Gastroesophageal sphincter (tissue), 4 donors: ENCODE results near the gene SPO11. TPM values are rescaled to one million over a fixed set of nuclear protein-coding genes. Genes with fewer than 3 reads are reported as not detected.

ENCODE experiments used
- ATAC-seq: fragments of 150-250 bp; one replicate; pipeline ENCODE4 v1.9.1; 2016; ENCODE audit warnings: mild to moderate bottlenecking, moderate library complexity
- H3K27ac ChIP-seq, 4 donors: fragments of 200-600 bp; sonication (generic) in 3 of 4; 1 replicate in 3 of 4; 2 replicates in 1 of 4; pipeline ENCODE4 v1.5.1; 2016 to 2019
- H3K27me3 ChIP-seq: fragments of 200-600 bp; sonication (generic); one replicate; pipeline ENCODE4 v1.5.1; 2019
- H3K36me3 ChIP-seq, 2 donors: fragments of 200-600 bp; sonication (generic); one replicate each; pipeline ENCODE4 v1.5.1; 2019; ENCODE audit warnings: control low read depth in 1 of 2
- H3K4me1 ChIP-seq, 3 donors: fragments of 200-600 bp; sonication (generic); 1 replicate in 2 of 3; 2 replicates in 1 of 3; pipeline ENCODE4 v1.5.1; 2016 to 2019; ENCODE audit warnings: control low read depth in 2 of 3
- H3K4me3 ChIP-seq, 2 donors: fragments of 200-600 bp; sonication (generic); one replicate each; pipeline ENCODE4 v1.5.1; 2019; ENCODE audit warnings: mild to moderate bottlenecking in 1 of 2, moderate library complexity in 1 of 2
- H3K9me3 ChIP-seq, 3 donors: fragments of 200-600 bp; sonication (generic); one replicate each; pipeline ENCODE4 v1.5.1; 2017 to 2019; ENCODE audit warnings: control low read depth in 2 of 3
- CTCF ChIP-seq, 4 experiments: fragments of 200-600 bp in 2 of 4; fragments of 450-650 bp in 2 of 4; sonication (generic) in 1 of 4; IDR thresholded peaks; one replicate each; pipeline ENCODE4 v1.5.1; 2017 to 2019; ENCODE audit warnings: antibody characterized with exemption in 4 of 4, mild to moderate bottlenecking in 2 of 4, moderate library complexity in 2 of 4
- EP300 ChIP-seq: sonication (generic); formaldehyde crosslinking; IDR thresholded peaks from one replicate; pipeline ENCODE4 v1.6.1; 2017; ENCODE audit warnings: antibody characterized with exemption, mild to moderate bottlenecking
- POLR2A ChIP-seq, 2 donors: fragments of 450-650 bp; IDR thresholded peaks; one replicate each; pipeline ENCODE4 v1.6.1; 2017; ENCODE audit warnings: antibody characterized with exemption in 2 of 2, mild to moderate bottlenecking in 2 of 2, moderate library complexity in 1 of 2
- POLR2AphosphoS5 ChIP-seq: sonication (generic); formaldehyde crosslinking; IDR thresholded peaks from one replicate; pipeline ENCODE4 v1.6.1; 2017; ENCODE audit warnings: antibody characterized with exemption
- WGBS, 2 donors: methylation state at CpG; one replicate each; pipeline ENCODE4 v1.1.5; 2018; ENCODE audit warnings: low coverage in 1 of 2; 5-methylcytosine and 5-hydroxymethylcytosine counted together
- total RNA-seq, 4 donors: library from RNA; depleted of rRNA; stranded (reverse); fragments of >200 nt; gene quantifications; one replicate each; pipeline ENCODE4 v1.1.0, GENCODE V29; 2016

Gene SPO11
- total RNA-seq, 4 donors from 2014 or later: not detected

- Histone ChIP-seq H3K27me3 (peaks cover 43% of the 10 kb centered on the region), H3K4me1 (peaks cover 0 to 13% (median 0%) of the 10 kb centered on the region in 3 donors), H3K27ac (no peak overlapping the region), H3K36me3 (no peaks in the 10 kb centered on the region), H3K4me3 (no peak overlapping the region), H3K9me3 (no peaks in the 10 kb centered on the region)
- ATAC-seq: peak; percentile 50
- TF ChIP-seq POLR2AphosphoS5 (no peak), EP300 (no peak), POLR2A (IDR thresholded peaks at IDR 0.05) (no peak), CTCF (IDR thresholded peaks at IDR 0.05) (no peak)
- 51 to 57% methylated on average over 8 of the region's 8 CpGs for WGBS, 2 donors
Measured at GRCh38 chr20:57330998-57331397, 1.4 kb downstream of the SPO11 start.

GRCh38 chr20:57332105-57333089, 2.8 kb downstream of the SPO11 start:
- no peak for ATAC-seq
- H3K27ac ChIP-seq: no peak overlapping the region
- H3K4me1 ChIP-seq: peaks cover 0 to 13% (median 0%) of the 10 kb centered on the region in 3 donors
- H3K36me3 ChIP-seq: no peaks in the 10 kb centered on the region
- no peaks in the 10 kb centered on the region for H3K9me3 ChIP-seq
- no peak overlapping the region for H3K4me3 ChIP-seq
- 20 to 43% methylated on average over 1 of the region's 1 CpG for WGBS, 2 donors
- peaks cover 57% of the 10 kb centered on the region for H3K27me3 ChIP-seq
- TF ChIP-seq EP300 (no peak), CTCF (IDR thresholded peaks at IDR 0.05) (no peak), POLR2AphosphoS5 (no peak), POLR2A (IDR thresholded peaks at IDR 0.05) (no peak)

- Histone ChIP-seq H3K4me1 (peaks cover 0 to 13% (median 0%) of the 10 kb centered on the region in 3 donors), H3K36me3 (no peaks in the 10 kb centered on the region), H3K27ac (no peak overlapping the region), H3K4me3 (no peak overlapping the region), H3K9me3 (no peaks in the 10 kb centered on the region), H3K27me3 (peaks cover 69% of the 10 kb centered on the region)
- no peak for TF ChIP-seq EP300
- TF ChIP-seq POLR2A (IDR thresholded peaks at IDR 0.05): no peak
- TF ChIP-seq POLR2AphosphoS5: no peak
- no peak for TF ChIP-seq CTCF (IDR thresholded peaks at IDR 0.05)
- ATAC-seq: no peak
- 75 to 84% methylated on average over 2 of the region's 2 CpGs for WGBS, 2 donors
Measured at GRCh38 chr20:57335392-57335791, 5.8 kb downstream of the SPO11 start.

GRCh38 chr20:57341663-57342062, 12.1 kb downstream of the SPO11 start:
- H3K4me3 ChIP-seq: no peak overlapping the region
- no peaks in the 10 kb centered on the region for H3K9me3 ChIP-seq
- H3K27me3 ChIP-seq: peaks cover 37% of the 10 kb centered on the region
- no peak for ATAC-seq
- no peaks in the 10 kb centered on the region for H3K36me3 ChIP-seq
- H3K27ac ChIP-seq: no peak overlapping the region
- 67% methylated on average over 1 to 2 of the region's 2 CpGs for WGBS, 2 donors
- TF ChIP-seq EP300 (no peak), POLR2A (IDR thresholded peaks at IDR 0.05) (no peak), CTCF (IDR thresholded peaks at IDR 0.05) (no peak), POLR2AphosphoS5 (no peak)
- no peaks in the 10 kb centered on the region for H3K4me1 ChIP-seq

- Histone ChIP-seq H3K9me3 (no peaks in the 10 kb centered on the region), H3K4me3 (no peak overlapping the region), H3K36me3 (no peaks in the 10 kb centered on the region), H3K27ac (no peak overlapping the region), H3K4me1 (no peaks in the 10 kb centered on the region), H3K27me3 (peaks cover 34% of the 10 kb centered on the region)
- ATAC-seq: no peak
- WGBS, 2 donors: 47 to 64% methylated on average over 2 of the region's 2 CpGs
- TF ChIP-seq CTCF (IDR thresholded peaks at IDR 0.05): no peak
Measured at GRCh38 chr20:57342829-57343228, 13.2 kb downstream of the SPO11 start.
